HG02623 (cell line): Measurements from ENCODE around the gene FIGN.

Experiments
- ATAC-seq: cut with Tn5 transposase; IDR thresholded peaks from one replicate; pipeline ENCODE4 v1.9.1; 2021; ENCODE audit warnings: moderate library complexity; ENCODE audit not compliant: unreplicated experiment

The FIGN gene

GRCh38 chr2:163625632-163626031 is 110.2 kb downstream of the FIGN start:
- ATAC-seq = no peak

DNA sequence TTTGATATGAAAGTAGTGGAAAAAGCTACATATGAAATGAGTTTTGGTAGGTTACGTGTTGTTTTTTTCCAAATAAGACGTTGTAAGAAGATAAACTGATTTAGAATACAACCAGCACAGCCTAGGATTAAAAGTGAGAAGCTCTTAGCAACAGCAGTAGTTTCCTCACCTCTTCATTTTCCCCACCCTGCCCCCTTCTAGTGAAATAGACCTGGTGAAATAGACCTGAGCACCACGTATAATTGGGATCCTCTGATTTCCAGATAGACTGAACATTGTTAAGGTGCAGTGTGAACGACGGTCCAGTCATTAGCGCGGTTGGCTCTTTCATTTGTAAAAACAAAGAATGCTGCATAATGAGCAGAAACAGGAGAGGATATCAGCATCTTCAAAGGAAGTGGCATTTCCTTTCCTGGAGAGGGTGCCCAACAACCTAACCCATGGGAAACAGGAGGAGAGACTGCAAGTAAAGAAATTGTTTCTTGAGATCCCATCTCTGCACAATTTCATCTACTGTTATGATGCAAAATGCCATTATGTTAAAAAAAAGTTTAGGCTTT is 114.3 kb downstream of the FIGN start:
- no peak for ATAC-seq

GRCh38 chr2:163617517-163617916 is 118.3 kb downstream of the FIGN start:
- no peak for ATAC-seq

GRCh38 chr2:163613266-163613731 is 122.5 kb downstream of the FIGN start:
- ATAC-seq = no peak

DNA sequence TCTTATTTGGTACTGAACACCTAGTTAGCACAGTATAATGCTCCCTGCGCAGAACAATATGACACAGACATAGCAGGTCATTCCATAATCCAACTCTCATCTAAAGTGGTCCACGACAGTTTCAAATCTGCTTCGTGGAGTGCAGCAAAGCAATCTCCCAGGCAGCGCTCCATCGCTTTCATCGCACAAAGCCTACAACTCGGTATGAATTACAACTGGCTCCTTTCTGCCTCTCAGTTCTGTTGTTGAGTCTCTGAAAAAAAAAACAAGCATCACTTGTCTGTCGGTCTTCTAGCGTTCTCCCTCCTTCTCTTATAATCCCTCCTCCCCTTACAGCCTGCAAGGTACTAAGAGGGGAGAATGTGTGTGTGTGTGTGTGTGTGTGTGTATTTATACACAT is 123.5 kb downstream of the FIGN start:
- ATAC-seq = no peak

- ATAC-seq = no peak
Observed at GRCh38 chr2:163611557-163611906, 124.3 kb downstream of the FIGN start.

- no peak for ATAC-seq
Observed at GRCh38 chr2:163610817-163611556, 124.8 kb downstream of the FIGN start.

DNA sequence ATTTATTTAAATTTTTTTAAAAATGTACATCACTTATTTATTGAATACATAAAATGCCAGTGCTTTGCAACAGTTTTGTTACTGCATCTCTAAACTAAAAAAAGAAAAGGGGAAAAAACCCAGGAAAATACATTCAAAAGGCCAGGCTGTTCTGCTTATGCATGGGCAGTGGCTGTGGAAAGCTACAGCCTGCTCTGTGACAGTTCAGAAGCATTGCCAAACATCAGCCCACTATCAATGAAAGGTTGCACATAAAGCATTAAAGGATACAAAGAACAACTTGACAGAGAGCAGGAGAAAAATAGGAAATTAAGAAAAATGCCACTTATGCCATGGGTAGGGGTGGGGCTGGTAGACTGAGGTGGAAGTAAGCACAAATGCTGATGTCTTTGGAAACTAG is 128.2 kb downstream of the FIGN start:
- ATAC-seq = no peak

DNA sequence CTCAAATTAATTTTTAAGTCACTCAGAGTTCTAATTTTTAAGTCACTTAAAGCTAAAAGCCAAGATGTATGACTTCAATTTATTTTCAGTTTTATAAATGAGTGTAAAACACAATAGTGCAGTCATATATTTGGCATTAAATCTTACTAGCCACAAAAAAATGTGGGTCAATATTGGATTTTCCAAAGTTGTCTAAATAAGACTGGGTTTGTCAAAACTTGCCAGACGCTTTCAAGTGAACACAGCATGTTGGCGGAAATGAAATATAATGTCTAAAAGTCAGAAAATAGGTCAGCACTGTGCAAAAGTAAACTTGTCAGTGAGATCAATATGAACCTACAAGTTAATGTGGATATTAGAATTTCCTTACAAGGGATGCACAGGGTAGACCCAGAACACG is 128.9 kb downstream of the FIGN start:
- ATAC-seq = no peak

DNA sequence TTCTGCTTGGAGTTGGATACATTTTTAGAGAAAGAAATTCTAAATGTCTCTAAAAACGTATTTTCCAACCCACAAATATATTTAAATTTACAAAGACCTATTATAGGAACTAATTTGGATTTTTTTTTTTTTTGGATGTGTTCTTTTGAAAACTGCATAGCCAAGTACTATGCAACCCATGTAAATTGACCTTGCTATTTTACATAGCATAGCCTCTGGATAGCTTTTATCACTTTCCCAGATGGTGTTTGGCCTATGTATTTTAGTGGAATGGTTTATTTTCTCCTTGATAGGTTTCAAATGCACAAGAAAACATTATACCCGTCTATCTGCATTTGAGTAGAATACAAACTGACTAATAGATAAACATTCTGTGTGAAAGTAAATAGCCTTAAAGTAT is 130.0 kb downstream of the FIGN start:
- no peak for ATAC-seq

GRCh38 chr2:163604941-163605555 is 130.8 kb downstream of the FIGN start:
- no peak for ATAC-seq

- no peak for ATAC-seq
Observed at GRCh38 chr2:163602196-163602595, 133.6 kb downstream of the FIGN start.

DNA sequence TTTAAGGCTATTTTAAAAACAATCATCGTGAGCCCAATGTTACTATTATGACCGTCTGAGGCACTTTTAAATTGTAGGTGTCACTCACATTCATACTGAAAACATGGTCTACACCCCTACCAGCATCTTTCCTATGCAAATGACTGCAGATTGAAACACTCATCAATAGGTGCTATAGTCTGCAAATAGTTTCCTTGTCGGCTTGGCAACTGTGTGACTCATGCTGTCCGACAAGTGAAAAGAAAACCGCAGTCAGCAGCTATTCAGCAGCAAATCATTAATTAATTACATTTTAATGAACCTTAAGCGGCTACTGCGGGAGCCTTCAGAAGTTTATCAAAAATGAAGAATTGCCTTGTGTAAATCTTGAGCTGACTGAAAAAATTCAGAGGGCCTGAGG is 134.4 kb downstream of the FIGN start:
- ATAC-seq = no peak

DNA sequence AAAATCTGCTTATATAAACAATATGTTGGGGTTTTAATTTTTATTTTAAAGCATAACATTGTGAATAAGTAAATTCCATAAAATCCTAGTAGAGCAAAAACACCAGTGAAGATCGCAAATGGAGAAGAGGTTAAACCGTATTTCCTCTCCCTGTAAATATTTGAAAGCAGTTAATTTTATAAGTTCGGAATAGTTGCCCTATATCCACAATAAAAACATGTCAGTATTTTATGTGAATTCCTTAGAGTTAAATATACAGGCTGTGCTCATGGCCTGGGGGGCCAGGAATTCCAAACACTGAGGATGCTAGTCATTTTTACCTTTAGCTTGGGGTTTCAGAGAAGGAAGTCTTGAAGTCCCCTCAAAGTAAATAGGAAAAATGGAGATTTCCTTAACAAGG is 135.0 kb downstream of the FIGN start:
- no peak for ATAC-seq

DNA sequence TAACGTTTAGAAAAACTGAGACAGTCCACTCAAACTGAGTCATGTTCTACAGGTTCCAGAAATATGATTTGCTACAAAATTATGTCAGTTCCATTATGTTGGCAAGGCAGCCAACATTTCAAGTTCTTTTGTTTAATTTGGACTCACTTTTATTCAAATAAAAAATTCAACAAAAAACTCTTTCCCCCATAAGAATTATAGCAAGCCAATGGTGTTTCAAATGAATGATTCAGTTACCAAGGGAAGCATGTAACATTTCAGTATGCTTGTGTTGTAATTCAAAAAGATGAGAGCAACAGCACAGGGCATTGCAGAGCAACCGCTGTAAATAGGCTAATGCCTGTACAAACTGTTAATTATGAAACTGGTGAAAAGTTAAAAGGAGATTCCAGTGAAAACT is 140.8 kb downstream of the FIGN start:
- no peak for ATAC-seq

GRCh38 chr2:163594497-163594896 is 141.3 kb downstream of the FIGN start:
- no peak for ATAC-seq

DNA sequence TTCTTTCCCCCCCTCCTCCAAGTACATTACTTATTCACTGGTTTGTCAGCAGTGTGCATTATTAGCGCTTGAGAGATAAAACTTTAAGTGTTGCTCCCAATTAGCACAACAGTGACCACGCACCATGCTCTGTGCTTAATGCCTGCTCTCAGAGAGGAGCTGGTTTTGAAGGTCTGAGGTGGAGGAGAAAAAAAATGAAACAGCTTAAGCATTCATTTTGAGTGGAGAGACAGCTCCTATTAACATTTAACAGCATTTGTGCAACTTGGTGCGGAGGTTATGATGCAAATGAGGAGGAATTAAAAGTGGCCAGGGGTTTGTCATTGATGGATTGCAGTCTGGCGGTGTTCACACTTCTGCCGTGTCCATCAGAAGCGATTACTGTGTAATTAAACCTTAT is 141.8 kb downstream of the FIGN start:
- ATAC-seq = no peak

DNA sequence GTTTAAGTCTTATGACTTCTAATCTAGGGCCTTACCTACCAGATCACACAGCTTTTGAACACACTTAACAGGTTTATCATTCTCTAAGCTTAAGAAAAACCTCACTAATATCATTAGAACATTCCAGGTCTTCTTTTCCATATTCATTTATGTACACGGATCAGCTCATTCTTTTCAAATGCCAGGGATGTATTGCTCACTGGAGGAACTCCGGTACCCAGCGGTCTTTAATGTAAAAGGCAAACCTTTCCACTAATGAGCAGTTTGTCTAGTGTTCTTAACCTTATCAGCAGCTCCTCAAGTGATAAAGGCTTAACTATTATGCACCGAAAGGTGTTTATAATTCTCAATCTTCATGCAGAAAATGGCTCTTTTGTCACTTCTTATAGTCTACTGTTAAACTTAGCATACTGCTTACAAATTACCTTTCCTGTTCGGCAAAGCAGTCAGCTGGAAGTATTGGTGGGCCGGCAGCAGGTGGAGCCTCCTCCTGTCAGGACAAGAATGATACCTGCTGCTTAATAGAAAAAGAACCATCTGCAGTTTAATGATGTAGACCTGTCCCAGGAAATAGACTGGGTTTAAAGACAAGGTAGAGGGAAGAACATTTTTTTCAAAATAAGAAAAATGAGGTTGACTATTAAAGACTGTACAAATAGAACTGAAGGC is 142.7 kb downstream of the FIGN start:
- ATAC-seq = no peak

GRCh38 chr2:163591461-163591860 is 144.3 kb downstream of the FIGN start:
- ATAC-seq = no peak

- no peak for ATAC-seq
Observed at GRCh38 chr2:163580757-163581156, 155.1 kb downstream of the FIGN start.

DNA sequence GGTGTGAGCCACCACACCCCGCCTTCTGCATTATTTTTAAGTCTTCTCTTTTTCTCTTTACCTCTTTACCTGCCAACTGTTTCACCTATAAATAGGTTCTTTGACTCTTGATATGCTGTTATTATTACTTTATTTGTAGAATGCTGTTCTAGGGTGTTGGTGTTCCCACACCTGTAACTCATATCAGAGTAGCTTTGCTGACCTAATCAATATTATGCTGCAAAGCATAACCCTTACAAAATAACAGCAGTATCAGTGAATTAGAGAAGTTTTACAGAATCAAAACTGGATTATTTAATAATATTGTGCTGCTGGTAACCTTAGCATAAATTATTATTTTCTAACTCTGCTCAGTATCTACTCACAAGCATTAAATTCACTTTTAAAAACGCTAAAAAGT is 161.5 kb downstream of the FIGN start:
- ATAC-seq = no peak

DNA sequence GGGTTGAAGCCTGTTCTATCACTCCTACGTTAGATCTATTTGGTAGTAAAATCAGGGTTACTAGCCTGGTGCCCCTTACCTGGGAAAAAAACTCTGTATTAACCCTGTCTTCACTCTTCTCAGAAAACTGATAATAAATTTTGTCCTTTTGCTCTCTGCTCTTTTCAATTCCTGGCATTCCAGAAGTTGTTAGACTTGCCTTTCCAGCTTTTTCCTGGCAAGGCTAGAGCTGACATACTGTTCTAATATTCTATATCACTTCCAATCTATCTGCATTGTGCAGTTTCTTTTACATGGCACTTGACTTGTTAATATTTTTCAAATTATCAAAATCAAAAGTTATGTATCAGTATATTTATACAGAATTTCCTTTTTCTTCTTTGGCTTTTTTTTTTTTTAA is 162.2 kb downstream of the FIGN start:
- ATAC-seq = no peak
